GM04504 (cell line): ENCODE data around the gene HDAC11.
A peak's percentile ranks its signal among the peaks of the same experiment; 100 is the strongest.
"Not testable (repeated sequence)": the region's sequence is repeated elsewhere in the genome, so short reads cannot be mapped to it uniquely, and the experiment has no call there.

Experiments
- DNase-seq: peaks from one replicate; pipeline ENCODE4 v3.0.0-alpha.2; 2012; ENCODE audit warnings: low read depth

The HDAC11 gene

GRCh38 chr3:13479582-13480339 is at the start of gene HDAC11:
TSS of gene HDAC11 (plus strand) at chr3:13480306. CDS start at chr3:13480348, 42 bp downstream.
- DNase-seq: peak; percentile 92

- DNase-seq: not testable (repeated sequence)
Observed at GRCh38 chr3:13430411-13430875, 49.7 kb upstream of the HDAC11 start.

- no peak for DNase-seq
Observed at GRCh38 chr3:13432093-13432492, 48.0 kb upstream of the HDAC11 start.

- DNase-seq: no peak
Observed at GRCh38 chr3:13433912-13434311, 46.2 kb upstream of the HDAC11 start.

- not testable (repeated sequence) for DNase-seq
Observed at GRCh38 chr3:13436213-13436612, 43.9 kb upstream of the HDAC11 start.

GRCh38 chr3:13440204-13440817 is 39.8 kb upstream of the HDAC11 start:
- no peak for DNase-seq

- not testable (repeated sequence) for DNase-seq
Observed at GRCh38 chr3:13442882-13443281, 37.2 kb upstream of the HDAC11 start.

- DNase-seq: no peak
Observed at GRCh38 chr3:13451301-13451673, 28.8 kb upstream of the HDAC11 start.

- DNase-seq: peak; percentile 23
Observed at GRCh38 chr3:13452490-13453335, 27.4 kb upstream of the HDAC11 start.

GRCh38 chr3:13455644-13456043 is 24.5 kb upstream of the HDAC11 start:
- no peak for DNase-seq

- DNase-seq: no peak
Observed at GRCh38 chr3:13457593-13457992, 22.5 kb upstream of the HDAC11 start.

GRCh38 chr3:13459605-13460340 is 20.3 kb upstream of the HDAC11 start:
- DNase-seq: no peak

- DNase-seq: no peak
Observed at GRCh38 chr3:13460341-13460736, 19.8 kb upstream of the HDAC11 start.

GRCh38 chr3:13461169-13462124 is 18.7 kb upstream of the HDAC11 start:
- no peak for DNase-seq

GRCh38 chr3:13462125-13462629 is 17.9 kb upstream of the HDAC11 start:
- DNase-seq: no peak

GRCh38 chr3:13462822-13463221 is 17.3 kb upstream of the HDAC11 start:
- no peak for DNase-seq

- DNase-seq: no peak
Observed at GRCh38 chr3:13463618-13464400, 16.3 kb upstream of the HDAC11 start.

- no peak for DNase-seq
Observed at GRCh38 chr3:13465236-13465873, 14.8 kb upstream of the HDAC11 start.

- no peak for DNase-seq
Observed at GRCh38 chr3:13466781-13467180, 13.3 kb upstream of the HDAC11 start.
